Measurements from ENCODE around the gene GNPTAB.
"Not testable (repeated sequence)": the region's sequence is repeated elsewhere in the genome, so short reads cannot be mapped to it uniquely, and the experiment has no call there.

GNPTAB gene

GRCh38 chr12:101830367-101831325 lies at the start of gene GNPTAB:
Gene GNPTAB (minus strand): TSS chr12:101830959. CDS start chr12:101830675, 284 bp downstream.
- peak; percentile 90 to 95 for DNase-seq

- no peak for DNase-seq
Observed at GRCh38 chr12:101878243-101878821, 47.6 kb upstream of the GNPTAB start.

GRCh38 chr12:101877806-101878242 lies 47.1 kb upstream of the GNPTAB start:
- DNase-seq: no peak

- DNase-seq: peak; percentile 57 to 62
Observed at GRCh38 chr12:101876861-101877805, 46.4 kb upstream of the GNPTAB start, which contains the start of gene DRAM1. Gene DRAM1 (plus strand): TSS chr12:101877580. CDS start chr12:101877790, 210 bp downstream.

- DNase-seq: no peak
Observed at GRCh38 chr12:101876322-101876860, 45.6 kb upstream of the GNPTAB start.

GRCh38 chr12:101875162-101875561 lies 44.4 kb upstream of the GNPTAB start:
- no peak for DNase-seq

GRCh38 chr12:101870925-101871324 lies 40.2 kb upstream of the GNPTAB start:
- no peak for DNase-seq

- not testable (repeated sequence) for DNase-seq
Observed at GRCh38 chr12:101867619-101868018, 36.9 kb upstream of the GNPTAB start.

- no peak for DNase-seq
Observed at GRCh38 chr12:101866615-101867373, 36.0 kb upstream of the GNPTAB start.

GRCh38 chr12:101863981-101864380 lies 33.2 kb upstream of the GNPTAB start:
- DNase-seq: no peak

GRCh38 chr12:101862245-101862644 lies 31.5 kb upstream of the GNPTAB start:
- DNase-seq: no peak

GRCh38 chr12:101861688-101862087 lies 30.9 kb upstream of the GNPTAB start:
- DNase-seq: not testable (repeated sequence)

- no peak for DNase-seq
Observed at GRCh38 chr12:101859664-101860607, 29.2 kb upstream of the GNPTAB start.

GRCh38 chr12:101858361-101858760 lies 27.6 kb upstream of the GNPTAB start:
- no peak for DNase-seq

- no peak for DNase-seq
Observed at GRCh38 chr12:101857043-101857558, 26.3 kb upstream of the GNPTAB start.

GRCh38 chr12:101856614-101857013 lies 25.9 kb upstream of the GNPTAB start:
- DNase-seq: not testable (repeated sequence)

- no peak for DNase-seq
Observed at GRCh38 chr12:101855976-101856375, 25.2 kb upstream of the GNPTAB start.

- no peak for DNase-seq
Observed at GRCh38 chr12:101855364-101855884, 24.7 kb upstream of the GNPTAB start.

- DNase-seq: no peak
Observed at GRCh38 chr12:101854747-101855146, 24.0 kb upstream of the GNPTAB start.

GRCh38 chr12:101852998-101853397 lies 22.2 kb upstream of the GNPTAB start:
- DNase-seq: no peak
